Ramos (cell line): Measurements from ENCODE around the gene ENAH.

Experiments
- in situ Hi-C: fragments of 300-500 bp; cut with MboI; formaldehyde crosslinking; loops from one replicate; pipeline ENCODE4 v1.14.3; 2022; ENCODE audit warnings: low sequenced_read_pairs; ENCODE audit not compliant: unreplicated experiment

Gene ENAH

GRCh38 chr1:225573216-225573615, 79.7 kb downstream of the ENAH start:
- in situ Hi-C loops, result no loop called here

GRCh38 chr1:225572422-225572821, 80.5 kb downstream of the ENAH start:
- in situ Hi-C loops, result no loop called here

- in situ Hi-C loops, result no loop called here
Measured at GRCh38 chr1:225567789-225568188, 85.1 kb downstream of the ENAH start.

- in situ Hi-C loops, result no loop called here
Measured at GRCh38 chr1:225565847-225566246, 87.1 kb downstream of the ENAH start.

GRCh38 chr1:225561675-225562074, 91.2 kb downstream of the ENAH start:
- in situ Hi-C loops, result no loop called here

- in situ Hi-C loops, result no loop called here
Measured at GRCh38 chr1:225559902-225560301, 93.0 kb downstream of the ENAH start.

- in situ Hi-C loops, result no loop called here
Measured at GRCh38 chr1:225559326-225559725, 93.6 kb downstream of the ENAH start.

GRCh38 chr1:225556694-225557093, 96.2 kb downstream of the ENAH start:
- in situ Hi-C loops, result no loop called here

- in situ Hi-C loops, result no loop called here
Measured at GRCh38 chr1:225555821-225556220, 97.1 kb downstream of the ENAH start.

GRCh38 chr1:225554216-225554812, 98.6 kb downstream of the ENAH start:
- in situ Hi-C loops, result no loop called here

- in situ Hi-C loops, result loop anchor here (5.0 kb wide), 1 partner anchor 217 kb away; no protein-coding TSS in a partner anchor
Measured at GRCh38 chr1:225549821-225550220, 103.1 kb downstream of the ENAH start.

- in situ Hi-C loops, result loop anchor here (5.0 kb wide), 1 partner anchor 219 kb away; no protein-coding TSS in a partner anchor
Measured at GRCh38 chr1:225548140-225548857, 104.6 kb downstream of the ENAH start.

GRCh38 chr1:225545649-225546048, 107.3 kb downstream of the ENAH start:
- in situ Hi-C loops, result loop anchor here (5.0 kb wide), 1 partner anchor 222 kb away; no protein-coding TSS in a partner anchor

GRCh38 chr1:225544924-225545323, 108.0 kb downstream of the ENAH start:
- in situ Hi-C loops, result loop anchor here (5.0 kb wide), 1 partner anchor 222 kb away; no protein-coding TSS in a partner anchor

- in situ Hi-C loops, result no loop called here
Measured at GRCh38 chr1:225544263-225544662, 108.7 kb downstream of the ENAH start.

- in situ Hi-C loops, result no loop called here
Measured at GRCh38 chr1:225543350-225543749, 109.6 kb downstream of the ENAH start.

- in situ Hi-C loops, result no loop called here
Measured at GRCh38 chr1:225541383-225541782, 111.5 kb downstream of the ENAH start.

GRCh38 chr1:225539575-225539974, 113.3 kb downstream of the ENAH start:
- in situ Hi-C loops, result no loop called here

- in situ Hi-C loops, result no loop called here
Measured at GRCh38 chr1:225539069-225539468, 113.9 kb downstream of the ENAH start.

GRCh38 chr1:225537554-225538251, 115.2 kb downstream of the ENAH start:
- in situ Hi-C loops, result no loop called here

- in situ Hi-C loops, result no loop called here
Measured at GRCh38 chr1:225535280-225535679, 117.6 kb downstream of the ENAH start.
